Fibroblast of villous mesenchyme (primary cell): Measurements from ENCODE around the gene DMBX1. TPM values are rescaled to one million over a fixed set of nuclear protein-coding genes. Genes with fewer than 3 reads are reported as not detected.
A peak's percentile ranks its signal among the peaks of the same experiment; 100 is the strongest.

Experiments used
- DNase-seq: peaks from one replicate; pipeline ENCODE4 v3.0.0-alpha.2; 2010; ENCODE audit warnings: low read depth
- H3K4me3 ChIP-seq: 2 replicates; pipeline ENCODE4 v1.5.1; 2011; ENCODE audit warnings: low read depth, mild to moderate bottlenecking, low read length
- total RNA-seq: library from RNA; depleted of rRNA; stranded (reverse); fragments of >200 nt; gene quantifications from 2 replicates; pipeline ENCODE4 v1.2.3, GENCODE V29; 2012
- TF ChIP-seq, protein P1 (sequence below): IDR thresholded peaks from 2 replicates; pipeline ENCODE4 v1.5.1; 2012; ENCODE audit warnings: low read depth, mild to moderate bottlenecking, low read length; ENCODE audit not compliant: insufficient read depth

DMBX1 gene
- total RNA-seq, 1 donor, result not detected

DNA sequence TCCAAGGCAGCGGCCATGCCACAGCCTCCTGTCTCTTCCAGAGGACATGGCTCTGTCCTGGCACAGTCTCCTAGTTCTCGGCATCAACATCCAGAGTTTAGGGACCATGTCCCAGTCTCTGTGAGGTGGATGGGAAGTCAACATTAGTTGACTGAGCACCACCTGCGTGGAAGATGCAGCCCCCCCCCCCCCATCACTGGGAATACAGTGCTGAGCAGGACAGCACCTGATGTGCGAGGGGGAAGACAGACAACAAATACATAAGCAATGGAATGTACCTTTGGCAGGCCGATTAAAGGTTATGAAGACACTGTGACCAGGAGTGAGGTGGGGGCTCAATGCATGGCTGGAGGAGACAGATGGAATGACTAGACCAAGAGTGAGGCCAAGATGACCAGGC is 35.2 kb downstream of the DMBX1 start:
- no peak overlapping the region for H3K4me3 ChIP-seq
- TF ChIP-seq, protein P1, sequence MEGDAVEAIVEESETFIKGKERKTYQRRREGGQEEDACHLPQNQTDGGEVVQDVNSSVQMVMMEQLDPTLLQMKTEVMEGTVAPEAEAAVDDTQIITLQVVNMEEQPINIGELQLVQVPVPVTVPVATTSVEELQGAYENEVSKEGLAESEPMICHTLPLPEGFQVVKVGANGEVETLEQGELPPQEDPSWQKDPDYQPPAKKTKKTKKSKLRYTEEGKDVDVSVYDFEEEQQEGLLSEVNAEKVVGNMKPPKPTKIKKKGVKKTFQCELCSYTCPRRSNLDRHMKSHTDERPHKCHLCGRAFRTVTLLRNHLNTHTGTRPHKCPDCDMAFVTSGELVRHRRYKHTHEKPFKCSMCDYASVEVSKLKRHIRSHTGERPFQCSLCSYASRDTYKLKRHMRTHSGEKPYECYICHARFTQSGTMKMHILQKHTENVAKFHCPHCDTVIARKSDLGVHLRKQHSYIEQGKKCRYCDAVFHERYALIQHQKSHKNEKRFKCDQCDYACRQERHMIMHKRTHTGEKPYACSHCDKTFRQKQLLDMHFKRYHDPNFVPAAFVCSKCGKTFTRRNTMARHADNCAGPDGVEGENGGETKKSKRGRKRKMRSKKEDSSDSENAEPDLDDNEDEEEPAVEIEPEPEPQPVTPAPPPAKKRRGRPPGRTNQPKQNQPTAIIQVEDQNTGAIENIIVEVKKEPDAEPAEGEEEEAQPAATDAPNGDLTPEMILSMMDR, result no peak

DNA sequence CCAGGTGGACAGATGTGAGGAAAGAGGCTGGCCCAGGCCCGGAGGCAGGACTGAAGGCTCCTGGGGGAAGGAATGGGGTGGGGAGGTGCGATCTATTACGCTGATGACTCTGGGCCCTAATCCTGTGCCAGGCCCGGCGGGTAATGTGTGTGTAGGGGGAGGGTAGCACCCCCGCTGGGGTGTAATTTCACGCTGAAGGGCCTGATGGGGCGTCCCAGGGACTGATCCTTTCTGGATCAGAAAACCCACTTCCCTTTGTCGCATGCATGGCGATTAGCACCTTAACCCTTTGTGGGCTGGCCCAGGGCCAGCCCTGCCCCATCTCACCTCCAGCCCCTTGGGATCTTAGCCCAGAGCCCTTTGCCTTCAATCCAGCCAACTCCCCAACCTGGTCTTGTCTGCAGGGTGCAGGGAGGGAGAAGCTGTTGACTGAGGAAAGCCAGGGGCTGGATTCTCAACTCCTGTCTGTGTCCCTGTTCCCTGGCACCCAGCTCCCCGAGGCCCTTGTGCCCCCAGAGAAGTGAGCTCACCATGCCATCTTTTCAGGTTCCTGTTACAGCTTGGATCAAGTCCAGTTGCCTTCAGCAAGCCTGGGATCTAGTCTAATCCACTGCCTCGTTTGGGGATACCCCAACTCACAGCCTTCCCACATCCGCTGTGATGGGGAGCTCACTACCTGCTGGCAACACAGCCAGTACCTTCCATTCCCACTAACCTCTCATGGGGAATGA is 35.8 kb downstream of the DMBX1 start:
- TF ChIP-seq, protein P1, result no peak
- no peak overlapping the region for H3K4me3 ChIP-seq
- DNase-seq, result no peak

More for the DNA sequence above, 35.2 kb downstream of the DMBX1 start:
- DNase-seq, result no peak

DNA sequence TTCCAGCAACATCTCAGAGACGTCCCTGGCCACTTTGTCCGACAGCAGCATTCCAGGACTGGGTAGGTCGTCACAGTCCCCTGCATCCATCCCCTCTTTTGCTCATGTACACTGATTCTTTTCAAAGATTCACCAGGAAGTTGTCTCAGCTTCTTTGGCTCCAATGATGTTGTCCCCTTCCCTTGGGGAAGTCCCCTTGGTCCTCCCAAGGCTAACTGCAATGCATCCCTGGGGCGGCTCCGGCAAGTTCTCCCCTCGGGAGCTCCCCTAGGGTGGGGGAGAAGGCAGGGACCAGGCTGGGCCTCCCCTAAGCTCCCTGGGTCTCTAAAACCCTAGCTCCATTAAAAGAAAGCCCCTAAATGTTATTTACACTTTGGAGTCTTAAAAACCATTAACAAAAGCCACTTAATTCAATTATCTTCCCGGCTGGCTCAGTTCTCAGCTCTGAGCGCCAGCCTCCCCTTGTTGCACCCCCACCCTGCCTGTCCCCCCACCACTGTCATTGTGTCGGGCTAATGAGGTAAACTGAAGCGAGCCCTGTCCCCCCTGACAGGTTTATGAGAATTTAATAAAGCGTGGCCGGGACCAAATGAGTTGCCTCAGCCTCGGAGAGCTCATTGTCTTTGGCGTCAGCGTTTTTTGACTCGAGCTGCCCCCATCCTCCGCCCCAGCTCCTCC is 36.5 kb downstream of the DMBX1 start:
- DNase-seq, result no peak
- TF ChIP-seq, protein P1, result no peak
- no peak overlapping the region for H3K4me3 ChIP-seq

DNA sequence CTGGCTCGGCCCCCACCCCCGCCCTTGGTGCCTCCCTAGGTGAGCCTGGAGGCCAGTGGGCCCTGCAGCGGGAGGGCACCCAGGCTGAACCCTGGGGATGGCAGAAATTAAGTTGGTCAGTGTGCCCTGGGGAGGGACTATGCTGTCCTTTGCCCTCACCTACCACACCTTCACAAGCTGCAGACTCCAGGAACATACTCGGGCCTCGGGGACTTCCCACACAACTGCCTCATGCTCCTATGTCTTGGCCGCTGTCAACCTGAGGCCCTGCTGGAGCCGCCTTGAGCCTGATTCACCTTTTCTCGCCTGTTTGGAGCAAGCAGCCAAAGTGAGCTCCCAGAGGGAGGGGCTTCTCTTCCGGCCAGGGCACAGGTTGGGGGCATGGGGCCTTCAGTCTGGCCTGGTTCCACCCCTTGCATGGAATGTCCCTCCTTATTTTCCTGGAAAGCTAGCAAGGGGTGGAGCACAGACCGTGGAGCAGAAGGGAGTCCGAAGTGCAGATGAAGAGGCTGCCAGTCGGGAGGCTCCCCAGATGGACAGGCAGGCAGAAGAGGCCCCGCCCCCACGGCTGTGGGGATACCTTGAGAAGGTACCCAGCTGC is 37.2 kb downstream of the DMBX1 start:
- DNase-seq, result no peak
- TF ChIP-seq, protein P1, result no peak
- H3K4me3 ChIP-seq, result no peak overlapping the region

DNA sequence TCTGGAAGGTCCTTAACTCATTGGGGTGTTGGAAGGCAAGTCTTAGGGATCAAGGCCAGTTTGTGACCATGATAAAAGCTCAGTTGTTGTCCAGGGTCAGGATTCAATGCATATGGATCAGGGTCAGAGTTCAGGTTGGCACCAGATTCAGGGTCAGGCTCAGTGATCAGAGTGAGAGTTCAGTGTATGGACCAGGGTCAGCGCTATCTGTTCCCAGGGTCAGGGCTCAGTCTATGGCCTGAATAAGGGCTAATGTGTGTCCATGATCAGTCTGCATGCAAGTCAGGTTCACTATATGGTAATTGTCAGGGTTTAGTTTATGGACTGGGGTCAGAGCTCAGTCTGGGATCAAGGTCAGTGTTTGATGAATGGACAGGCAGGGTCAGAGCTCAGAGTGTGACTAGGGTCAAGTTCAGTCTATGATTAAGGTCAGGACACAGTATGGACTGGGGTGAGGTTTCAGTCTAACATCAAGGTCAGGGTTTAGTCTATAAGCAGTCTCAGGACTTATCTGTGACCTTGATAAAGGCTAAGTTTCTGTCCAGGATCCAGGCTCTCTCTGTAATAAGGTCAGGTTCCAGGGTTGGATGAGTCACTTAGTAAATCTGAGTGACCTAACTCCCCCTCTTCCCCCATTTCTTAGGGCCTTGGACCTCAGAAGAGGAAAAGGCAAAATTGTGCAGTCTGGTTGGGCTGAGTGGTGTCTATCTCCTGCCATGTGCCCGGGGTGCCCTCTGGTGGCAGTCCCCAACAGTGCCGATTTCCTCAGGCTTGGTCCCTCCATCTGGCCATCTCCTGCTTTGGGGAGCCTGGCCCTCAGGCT is 38.0 kb downstream of the DMBX1 start:
- H3K4me3 ChIP-seq, result no peak overlapping the region
- TF ChIP-seq, protein P1, result peak; percentile 90
- peak; percentile 68 for DNase-seq

DNA sequence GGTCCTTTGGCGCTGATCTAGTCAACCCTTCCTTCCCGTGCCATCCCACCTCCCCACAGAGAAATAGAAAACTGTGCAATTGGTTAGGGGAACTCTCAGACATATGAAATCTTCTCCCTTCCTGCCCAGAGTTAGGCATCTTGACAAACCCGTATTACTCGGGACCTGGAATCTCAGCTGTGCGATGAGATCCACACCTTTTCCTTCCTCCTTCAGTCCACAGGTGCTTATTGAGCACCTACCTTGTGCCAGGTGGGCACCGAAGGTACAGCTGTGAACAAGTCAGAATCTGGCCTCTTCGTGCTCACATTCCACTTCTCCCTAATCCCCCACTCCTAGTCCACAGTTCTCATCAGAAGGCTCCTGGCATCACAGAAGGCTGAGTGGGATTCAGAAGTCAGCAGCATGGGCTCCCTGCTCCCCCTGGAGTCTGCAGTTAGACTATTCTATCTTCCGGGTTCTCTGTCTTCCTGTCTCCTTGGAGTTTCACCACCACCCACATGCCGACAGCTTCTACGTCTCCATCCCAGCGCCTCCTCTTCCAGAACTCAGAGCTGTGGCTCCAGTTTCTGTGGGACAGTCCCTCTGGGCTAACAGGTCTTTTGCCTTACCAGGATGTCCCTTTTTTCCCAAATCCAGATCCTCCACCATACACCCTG is 38.8 kb downstream of the DMBX1 start:
- peak; percentile 14 for DNase-seq

More for the DNA sequence above, 38.8 kb downstream of the DMBX1 start:
- TF ChIP-seq, protein P1, result peak; percentile 14
- H3K4me3 ChIP-seq, result no peak overlapping the region
